T-helper 22 cell (primary cell): ENCODE measurements around the gene LUC7L.

ENCODE experiments used
- DNase-seq: peaks from one replicate; pipeline ENCODE4 v3.0.0-alpha.2; 2020; ENCODE audit warnings: low read depth

The LUC7L gene

DNA sequence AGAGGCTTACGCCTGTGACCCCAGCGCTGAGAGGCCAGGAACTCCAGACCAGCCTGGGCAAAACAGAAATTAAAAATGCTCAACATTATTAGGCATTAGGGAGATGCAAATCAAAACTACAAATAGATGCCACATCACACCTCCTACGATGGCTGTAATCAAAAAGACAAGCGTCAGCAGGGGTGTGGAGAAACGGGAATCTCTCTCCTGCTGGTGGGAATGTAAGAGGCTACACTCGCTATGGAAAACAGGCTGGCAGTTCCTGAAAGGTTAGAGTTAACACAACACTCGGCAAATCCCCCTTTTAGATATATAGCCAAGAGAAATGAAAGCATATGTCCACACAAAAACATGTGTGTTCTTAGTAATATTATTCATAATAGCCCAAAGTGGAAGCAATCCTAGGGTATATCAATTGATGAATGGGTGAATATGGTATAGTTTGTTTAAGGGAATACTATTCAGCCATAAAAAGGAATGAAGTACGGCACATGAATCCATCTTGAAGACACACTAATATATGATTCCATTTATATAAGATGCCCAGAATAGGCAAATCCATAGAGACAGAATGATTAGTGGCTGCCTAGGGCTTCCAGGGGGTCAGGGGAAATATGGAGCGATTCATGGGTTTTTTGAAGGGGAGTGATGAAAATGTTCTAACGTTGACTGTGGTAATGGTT is 88.9 kb downstream of the LUC7L start:
- no peak for DNase-seq
